Fibroblast of upper back skin (primary cell): ENCODE results near the gene RPRD1B.
"Not testable (repeated sequence)": the region's sequence is repeated elsewhere in the genome, so short reads cannot be mapped to it uniquely, and the experiment has no call there.

Experiments used
- DNase-seq: peaks from one replicate; pipeline ENCODE4 v3.0.0-alpha.2; 2013

The RPRD1B gene

GRCh38 chr20:38001173-38001875 lies 32.2 kb upstream of the RPRD1B start:
- DNase-seq = peak; percentile 70

GRCh38 chr20:38001981-38002380 lies 31.6 kb upstream of the RPRD1B start:
- DNase-seq = peak; percentile 25

GRCh38 chr20:38002422-38002821 lies 31.1 kb upstream of the RPRD1B start:
- DNase-seq = no peak

GRCh38 chr20:38004416-38004815 lies 29.1 kb upstream of the RPRD1B start:
- no peak for DNase-seq

- no peak for DNase-seq
Observed at GRCh38 chr20:38005903-38006302, 27.6 kb upstream of the RPRD1B start.

GRCh38 chr20:38007526-38007925 lies 26.0 kb upstream of the RPRD1B start:
- DNase-seq = no peak

GRCh38 chr20:38008233-38008944 lies 25.2 kb upstream of the RPRD1B start:
- DNase-seq = no peak

GRCh38 chr20:38009416-38009815 lies 24.1 kb upstream of the RPRD1B start:
- DNase-seq = not testable (repeated sequence)

GRCh38 chr20:38011696-38012095 lies 21.9 kb upstream of the RPRD1B start:
- DNase-seq = no peak

GRCh38 chr20:38012332-38012731 lies 21.2 kb upstream of the RPRD1B start:
- DNase-seq = no peak

- DNase-seq = no peak
Observed at GRCh38 chr20:38013887-38014286, 19.7 kb upstream of the RPRD1B start.

GRCh38 chr20:38017959-38018358 lies 15.6 kb upstream of the RPRD1B start:
- no peak for DNase-seq

GRCh38 chr20:38018385-38018784 lies 15.2 kb upstream of the RPRD1B start:
- no peak for DNase-seq

- no peak for DNase-seq
Observed at GRCh38 chr20:38021087-38021772, 12.3 kb upstream of the RPRD1B start.

- peak; percentile 60 for DNase-seq
Observed at GRCh38 chr20:38023181-38024001, 10.2 kb upstream of the RPRD1B start.

GRCh38 chr20:38024496-38024895 lies 9.1 kb upstream of the RPRD1B start:
- DNase-seq = no peak

- DNase-seq = no peak
Observed at GRCh38 chr20:38029453-38029852, 4.1 kb upstream of the RPRD1B start.

- no peak for DNase-seq
Observed at GRCh38 chr20:38031957-38032356, 1.6 kb upstream of the RPRD1B start.

GRCh38 chr20:38032585-38033329 lies 789 bp upstream of the RPRD1B start:
- DNase-seq = no peak

GRCh38 chr20:38034108-38034649 lies 633 bp downstream of the RPRD1B start:
- no peak for DNase-seq

GRCh38 chr20:38034961-38035360 lies 1.4 kb downstream of the RPRD1B start:
- DNase-seq = no peak

- DNase-seq = no peak
Observed at GRCh38 chr20:38036366-38036765, 2.8 kb downstream of the RPRD1B start.
